Loucy (cell line): ENCODE data around the gene WBP2.
A peak's percentile ranks its signal among the peaks of the same experiment; 100 is the strongest.
"Not testable (repeated sequence)": the region's sequence is repeated elsewhere in the genome, so short reads cannot be mapped to it uniquely, and the experiment has no call there.

ENCODE experiments used
- H2AFZ ChIP-seq: fragments of 200-600 bp; sonication (generic); 2 replicates; pipeline ENCODE4 v1.6.0; 2016; ENCODE audit warnings: antibody characterized with exemption, mild to moderate bottlenecking, low read length, moderate library complexity
- H3F3A ChIP-seq: fragments of 200-600 bp; 2 replicates; pipeline ENCODE4 v1.6.0; 2016; ENCODE audit warnings: antibody characterized with exemption, low read depth, mild to moderate bottlenecking
- H3K27me3 ChIP-seq: fragments of 200-600 bp; sonication (generic); 2 replicates; pipeline ENCODE4 v1.6.1; 2014; ENCODE audit warnings: low read length, mild to moderate bottlenecking; ENCODE audit not compliant: insufficient read depth, poor library complexity, severe bottlenecking
- H3K36me3 ChIP-seq: fragments of 200-600 bp; sonication (generic); 2 replicates; pipeline ENCODE4 v1.6.1; 2016; ENCODE audit warnings: low read length; ENCODE audit not compliant: insufficient read depth
- H3K4me1 ChIP-seq: fragments of 200-600 bp; sonication (generic); 2 replicates; pipeline ENCODE4 v1.5.1; 2014; ENCODE audit warnings: low read length, mild to moderate bottlenecking; ENCODE audit not compliant: insufficient read depth, poor library complexity, severe bottlenecking
- H3K4me2 ChIP-seq: fragments of 200-600 bp; sonication (generic); 2 replicates; pipeline ENCODE4 v1.6.0; 2014; ENCODE audit warnings: antibody characterized with exemption, low read length, low read depth, mild to moderate bottlenecking; ENCODE audit not compliant: poor library complexity, severe bottlenecking
- H3K4me3 ChIP-seq: fragments of 200-600 bp; sonication (generic); 2 replicates; pipeline ENCODE4 v1.5.1; 2014; ENCODE audit warnings: low read length, mild to moderate bottlenecking, mixed read lengths; ENCODE audit not compliant: poor library complexity, severe bottlenecking
- H3K79me2 ChIP-seq: fragments of 200-600 bp; sonication (generic); 2 replicates; pipeline ENCODE4 v1.6.1; 2014; ENCODE audit warnings: low read length; ENCODE audit not compliant: insufficient read depth
- H3K9ac ChIP-seq: fragments of 200-600 bp; sonication (generic); 2 replicates; pipeline ENCODE4 v1.6.0; 2014; ENCODE audit warnings: mild to moderate bottlenecking, low read depth, low read length, moderate library complexity; ENCODE audit not compliant: poor library complexity, severe bottlenecking
- H3K9me2 ChIP-seq: fragments of 200-600 bp; sonication (generic); replicated peaks from 2 replicates; pipeline ENCODE4 v1.6.1; 2016; ENCODE audit warnings: low read depth, low read length, mixed read lengths
- H3K9me3 ChIP-seq: fragments of 200-600 bp; sonication (generic); 2 replicates; pipeline ENCODE4 v1.6.1; 2014; ENCODE audit warnings: mild to moderate bottlenecking, antibody characterized with exemption, low read length, low read depth; ENCODE audit not compliant: insufficient read depth
- H4K20me1 ChIP-seq: fragments of 200-600 bp; sonication (generic); 2 replicates; pipeline ENCODE4 v1.6.0; 2014; ENCODE audit warnings: antibody characterized with exemption, low read length, mild to moderate bottlenecking; ENCODE audit not compliant: insufficient read depth, poor library complexity, severe bottlenecking
- CTCF ChIP-seq: fragments of 200-600 bp; sonication (generic); conservative IDR thresholded peaks from 2 replicates; pipeline ENCODE4 v1.5.1; 2014; ENCODE audit warnings: mild to moderate bottlenecking, antibody characterized with exemption, low read length
- EZH2phosphoT487 ChIP-seq: fragments of 200-600 bp; IDR thresholded peaks from 2 replicates; pipeline ENCODE4 v1.6.1; 2018; ENCODE audit warnings: antibody characterized with exemption, mild to moderate bottlenecking, moderate library complexity, borderline replicate concordance

Gene WBP2

GRCh38 chr17:75864448-75864871 is 9.3 kb upstream of the WBP2 start:
- H3F3A ChIP-seq = peaks cover 4% of the 10 kb centered on the region; the same call in 1 of the 2 replicates
- no peaks in the 10 kb centered on the region for H3K9me2 ChIP-seq
- peak overlapping the region; percentile 34 for H3K9ac ChIP-seq
- TF ChIP-seq EZH2phosphoT487 (no peak), CTCF (no peak)
- H3K79me2 ChIP-seq = no peaks in the 10 kb centered on the region
- peak overlapping the region; percentile 56 for H3K4me2 ChIP-seq
- H3K4me3 ChIP-seq = peak overlapping the region; percentile 46
- H3K27me3 ChIP-seq = no peaks in the 10 kb centered on the region
- H3K9me3 ChIP-seq = no peaks in the 10 kb centered on the region
- no peaks in the 10 kb centered on the region for H4K20me1 ChIP-seq
- H3K4me1 ChIP-seq = peaks cover 17% of the 10 kb centered on the region
- peak overlapping the region; percentile 46; the same call in 1 of the 2 replicates for H2AFZ ChIP-seq
- no peaks in the 10 kb centered on the region for H3K36me3 ChIP-seq

GRCh38 chr17:75861927-75862317 is 6.8 kb upstream of the WBP2 start:
- Histone ChIP-seq H3K27me3 (no peaks in the 10 kb centered on the region), H2AFZ (no peak overlapping the region), H3K9ac (no peak overlapping the region), H3K4me2 (no peak overlapping the region), H3K9me3 (no peaks in the 10 kb centered on the region), H4K20me1 (no peaks in the 10 kb centered on the region), H3K9me2 (no peaks in the 10 kb centered on the region), H3K4me3 (no peak overlapping the region), H3K4me1 (peaks cover 29% of the 10 kb centered on the region), H3K36me3 (no peaks in the 10 kb centered on the region), H3F3A (peaks cover 10% of the 10 kb centered on the region; the same call in 1 of the 2 replicates), H3K79me2 (no peaks in the 10 kb centered on the region)
- TF ChIP-seq CTCF (no peak), EZH2phosphoT487 (no peak)

- H3K9me2 ChIP-seq = not testable (repeated sequence)
- H3K4me1 ChIP-seq = peaks cover 27% of the 10 kb centered on the region
Observed at GRCh38 chr17:75859358-75859757, 4.2 kb upstream of the WBP2 start.

GRCh38 chr17:75856062-75856756 is 1.1 kb upstream of the WBP2 start:
- Histone ChIP-seq H3K4me1 (peaks cover 30% of the 10 kb centered on the region), H2AFZ (peak overlapping the region; percentile 18), H3F3A (peaks cover 6% of the 10 kb centered on the region; the same call in 1 of the 2 replicates), H4K20me1 (peaks cover 7% of the 10 kb centered on the region), H3K27me3 (no peaks in the 10 kb centered on the region), H3K9me2 (no peaks in the 10 kb centered on the region), H3K79me2 (peaks cover 24% of the 10 kb centered on the region), H3K9me3 (no peaks in the 10 kb centered on the region), H3K36me3 (peaks cover 4% of the 10 kb centered on the region; the same call in 1 of the 2 replicates), H3K4me2 (peak overlapping the region; percentile 87), H3K4me3 (peak overlapping the region; percentile 91), H3K9ac (peak overlapping the region; percentile 87)
- TF ChIP-seq EZH2phosphoT487 = no peak
- TF ChIP-seq CTCF = no peak

More at GRCh38 chr17:75859358-75859757, 4.2 kb upstream of the WBP2 start:
- not testable (repeated sequence) for H3K9me3 ChIP-seq, H3K36me3 ChIP-seq, H3F3A ChIP-seq, H3K27me3 ChIP-seq, H2AFZ ChIP-seq, H4K20me1 ChIP-seq, H3K9ac ChIP-seq, H3K4me3 ChIP-seq
- H3K79me2 ChIP-seq = peaks cover 11% of the 10 kb centered on the region
- H3K4me2 ChIP-seq = peak overlapping the region; percentile 40
